BJ (cell line): ENCODE data around the gene CFAP65. TPM values are rescaled to one million over a fixed set of nuclear protein-coding genes. Genes with fewer than 3 reads are reported as not detected.

Source experiments
- CTCF ChIA-PET: fragments of 350-600 bp; formaldehyde crosslinking; extraction: SDS; loops from one replicate; lab custom pipeline; 2021; ENCODE audit warnings: antibody characterized with exemption, inconsistent platforms; lab: Yijun Ruan, JAX
- POLR2A ChIA-PET: fragments of 300-600 bp; sonication (Branson Sonifier 250); formaldehyde crosslinking; extraction: SDS; loops from one replicate; lab custom pipeline; 2021; ENCODE audit warnings: antibody characterized with exemption; lab: Charles Lee
- DNase-seq: peaks from one replicate; pipeline ENCODE4 v3.0.0-alpha.2; 2011; ENCODE audit warnings: low read depth
- H3K27me3 ChIP-seq: 2 replicates; pipeline ENCODE4 v1.6.0; 2011; ENCODE audit warnings: low read length; ENCODE audit not compliant: control insufficient read depth, insufficient read depth
- H3K36me3 ChIP-seq: 2 replicates; pipeline ENCODE4 v1.5.1; 2011; ENCODE audit warnings: low read length; ENCODE audit not compliant: control insufficient read depth, insufficient read depth
- H3K4me3 ChIP-seq: 2 replicates; pipeline ENCODE4 v1.5.1; 2011; ENCODE audit warnings: low read depth, mild to moderate bottlenecking, control low read depth, low read length
- polyA plus RNA-seq: library from polyadenylated mRNA; depleted of rRNA; stranded (reverse); fragments of >200 nt; gene quantifications from 2 replicates; pipeline ENCODE4 v1.2.3, GENCODE V29; 2011
- TF ChIP-seq, protein P1 (sequence below): IDR thresholded peaks from 2 replicates; pipeline ENCODE4 v1.5.1; 2011; ENCODE audit warnings: low read depth, mild to moderate bottlenecking, control low read depth, inconsistent platforms, low read length, moderate library complexity; ENCODE audit not compliant: insufficient read depth

CFAP65 gene
- polyA plus RNA-seq, 1 experiment = not detected

DNA sequence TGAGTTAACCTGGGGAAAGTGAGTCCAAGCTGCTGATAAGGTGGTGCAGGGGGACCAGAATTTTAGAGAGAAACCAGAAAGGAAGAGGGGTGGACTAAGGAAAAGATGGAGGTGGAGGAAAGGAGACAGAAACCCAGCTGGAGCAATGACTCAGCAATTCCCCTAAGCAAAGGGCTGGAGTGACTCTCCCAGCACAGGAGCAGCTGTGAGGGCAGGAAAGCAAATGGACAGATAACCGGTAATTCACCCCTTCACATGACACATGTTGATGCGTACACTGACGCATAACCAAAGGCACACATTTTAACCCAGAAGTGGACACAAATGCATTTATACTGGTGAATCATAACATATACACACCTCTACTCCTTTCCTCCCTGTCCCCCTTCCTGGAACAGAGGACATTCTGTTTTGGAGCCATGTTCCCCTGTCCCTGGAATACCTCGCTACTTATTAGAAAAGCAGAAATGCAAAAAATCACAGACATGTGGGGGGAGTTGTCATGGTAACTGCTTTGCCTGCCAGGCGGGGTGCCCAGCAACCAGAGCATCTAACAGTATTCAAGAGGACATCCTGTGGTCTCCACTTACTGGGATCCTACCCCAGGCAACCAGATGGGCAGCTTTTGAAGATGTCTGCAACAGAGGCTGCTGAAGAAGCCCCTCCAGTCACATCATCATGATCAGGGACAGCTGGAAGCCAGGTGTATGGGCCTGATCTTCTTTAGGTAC lies 77.1 kb downstream of the CFAP65 start:
- TF ChIP-seq, protein P1, sequence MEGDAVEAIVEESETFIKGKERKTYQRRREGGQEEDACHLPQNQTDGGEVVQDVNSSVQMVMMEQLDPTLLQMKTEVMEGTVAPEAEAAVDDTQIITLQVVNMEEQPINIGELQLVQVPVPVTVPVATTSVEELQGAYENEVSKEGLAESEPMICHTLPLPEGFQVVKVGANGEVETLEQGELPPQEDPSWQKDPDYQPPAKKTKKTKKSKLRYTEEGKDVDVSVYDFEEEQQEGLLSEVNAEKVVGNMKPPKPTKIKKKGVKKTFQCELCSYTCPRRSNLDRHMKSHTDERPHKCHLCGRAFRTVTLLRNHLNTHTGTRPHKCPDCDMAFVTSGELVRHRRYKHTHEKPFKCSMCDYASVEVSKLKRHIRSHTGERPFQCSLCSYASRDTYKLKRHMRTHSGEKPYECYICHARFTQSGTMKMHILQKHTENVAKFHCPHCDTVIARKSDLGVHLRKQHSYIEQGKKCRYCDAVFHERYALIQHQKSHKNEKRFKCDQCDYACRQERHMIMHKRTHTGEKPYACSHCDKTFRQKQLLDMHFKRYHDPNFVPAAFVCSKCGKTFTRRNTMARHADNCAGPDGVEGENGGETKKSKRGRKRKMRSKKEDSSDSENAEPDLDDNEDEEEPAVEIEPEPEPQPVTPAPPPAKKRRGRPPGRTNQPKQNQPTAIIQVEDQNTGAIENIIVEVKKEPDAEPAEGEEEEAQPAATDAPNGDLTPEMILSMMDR = no peak
- no peak overlapping the region for H3K4me3 ChIP-seq
- ChIA-PET CTCF (interaction anchor here (1.2 to 6.0 kb wide), 2 partner anchors 17 to 30 kb away, joined by 3 to 44 read pairs; no protein-coding TSS in a partner anchor), POLR2A (no interaction called here)
- peaks cover 20% of the 10 kb centered on the region for H3K27me3 ChIP-seq
- H3K36me3 ChIP-seq = no peaks in the 10 kb centered on the region
- no peak for DNase-seq

DNA sequence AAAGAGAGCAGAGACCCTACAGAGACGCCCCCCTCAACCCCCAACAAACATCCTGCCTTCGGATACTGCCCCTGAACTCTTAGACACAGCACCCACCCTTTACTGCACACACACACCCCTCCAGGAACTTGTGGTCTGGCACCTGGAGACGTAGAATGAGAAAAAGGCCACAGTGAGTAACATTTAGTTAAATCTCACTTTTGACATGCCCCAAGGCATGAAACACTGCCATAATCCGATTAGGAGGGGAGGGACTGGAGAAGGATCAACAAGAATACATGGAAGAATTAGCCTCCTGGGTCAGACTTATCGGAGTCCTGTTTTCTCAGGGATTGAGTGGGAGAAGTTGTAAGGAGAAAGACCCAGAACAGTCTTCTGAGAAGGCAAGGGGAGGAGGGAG lies 77.7 kb downstream of the CFAP65 start:
- H3K27me3 ChIP-seq = peaks cover 25% of the 10 kb centered on the region
- H3K36me3 ChIP-seq = no peaks in the 10 kb centered on the region
- TF ChIP-seq, protein P1 = no peak
- ChIA-PET CTCF (interaction anchor here (1.2 to 6.0 kb wide), 2 partner anchors 17 to 31 kb away, joined by 3 to 44 read pairs; no protein-coding TSS in a partner anchor), POLR2A (no interaction called here)
- DNase-seq = no peak
- no peak overlapping the region for H3K4me3 ChIP-seq

DNA sequence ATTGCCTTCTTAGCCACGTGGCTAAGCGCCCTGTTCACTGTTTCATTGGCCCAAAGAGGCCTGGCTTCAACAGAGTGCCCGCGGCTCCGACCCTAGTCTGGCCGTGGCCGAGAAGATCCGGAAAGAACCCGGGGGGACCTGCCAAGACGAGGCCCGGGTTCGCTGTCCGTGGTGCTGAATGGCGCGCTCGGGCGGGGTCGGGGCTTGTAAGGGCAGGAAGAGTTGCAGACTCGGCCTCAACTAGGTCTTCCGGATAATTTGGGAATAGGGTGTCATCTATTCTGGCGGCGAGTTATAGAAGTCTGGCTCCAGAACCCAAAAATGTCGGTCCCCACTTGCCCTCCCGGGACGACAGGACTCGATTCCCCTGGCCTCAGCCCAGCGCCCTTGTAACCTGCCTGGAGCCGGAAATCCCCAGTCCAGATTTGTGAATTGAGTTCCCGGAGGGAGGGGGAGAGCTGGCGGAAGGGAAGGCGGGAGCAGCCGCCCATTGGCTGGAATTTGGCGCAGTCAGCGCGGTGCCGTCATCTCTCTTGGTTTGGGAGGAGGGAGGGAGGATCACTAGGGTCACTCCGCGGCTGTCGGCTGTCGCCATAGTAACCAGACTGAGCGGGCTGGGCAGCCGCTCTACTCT lies 78.3 kb downstream of the CFAP65 start:
- TF ChIP-seq, protein P1 = no peak
- CTCF ChIA-PET = interaction anchor here (6.0 kb wide), 1 partner anchor 18 kb away, joined by 44 read pairs; no protein-coding TSS in a partner anchor
- POLR2A ChIA-PET = no interaction called here
- peaks cover 29% of the 10 kb centered on the region for H3K27me3 ChIP-seq
- H3K4me3 ChIP-seq = peak overlapping the region; percentile 8; the same call in 1 of the 2 replicates
- DNase-seq = no peak
- no peaks in the 10 kb centered on the region for H3K36me3 ChIP-seq

DNA sequence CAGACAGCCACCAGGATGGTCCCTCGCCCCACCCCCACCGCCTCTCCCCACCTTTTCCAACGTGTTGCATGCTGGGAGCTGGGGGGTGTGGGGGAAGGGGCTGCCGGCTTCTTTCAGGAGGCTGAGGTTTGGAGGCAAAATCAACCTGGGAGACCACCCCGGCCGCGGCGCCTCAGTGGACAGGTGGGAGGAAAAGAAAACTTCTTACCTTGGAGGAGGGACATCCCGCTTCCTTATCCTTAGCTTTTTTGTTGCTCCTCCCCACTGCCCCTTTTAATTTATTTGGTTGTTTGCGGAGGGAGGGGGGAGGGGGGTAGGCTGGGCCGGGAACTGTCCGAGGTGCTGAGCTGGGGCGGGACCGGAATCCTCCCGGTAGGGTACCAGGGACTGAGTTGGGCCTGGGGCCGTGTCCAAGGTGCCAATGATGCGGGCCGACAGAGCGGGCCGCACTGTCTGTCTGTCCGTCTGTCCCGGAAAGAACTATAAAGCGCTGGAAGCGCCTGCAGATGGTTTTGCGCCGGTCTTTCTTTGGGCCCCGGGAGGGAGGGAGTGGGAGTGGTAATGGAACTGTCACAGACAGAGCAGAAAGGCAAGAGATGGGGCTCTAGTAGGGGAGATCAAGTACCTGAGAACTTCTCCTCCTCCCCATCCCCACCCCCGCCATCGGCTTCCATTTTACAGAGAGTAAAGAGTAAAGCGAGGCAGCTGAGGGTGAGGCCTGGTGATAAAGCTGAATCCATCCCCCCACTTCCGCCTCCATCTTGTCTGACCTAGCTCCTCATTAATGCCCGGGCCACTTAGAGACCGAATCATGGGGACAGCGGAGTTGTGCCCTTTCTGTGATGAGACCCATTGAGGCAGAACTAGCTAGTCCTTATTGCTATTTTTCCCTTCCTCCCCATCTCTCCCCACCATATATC lies 79.4 kb downstream of the CFAP65 start:
- H3K27me3 ChIP-seq = peaks cover 37% of the 10 kb centered on the region
- no peak for DNase-seq
- POLR2A ChIA-PET = no interaction called here

More for the DNA sequence above, 79.4 kb downstream of the CFAP65 start:
- TF ChIP-seq, protein P1 = no peak
- Histone ChIP-seq H3K36me3 (no peaks in the 10 kb centered on the region), H3K4me3 (no peak overlapping the region)
- CTCF ChIA-PET = interaction anchor here (1.0 kb wide), 1 partner anchor 18 kb away, joined by 3 read pairs; no protein-coding TSS in a partner anchor
